Hematopoietic multipotent progenitor cell treated with erythropoietin and hydrocortisone succinate and interleukin-3 and kit ligand, for 15 days (in vitro differentiated cells): ENCODE results near the gene TBX5.

ENCODE experiments used
- DNase-seq: peaks from one replicate; pipeline ENCODE4 v3.0.0-alpha.2; 2015; ENCODE audit warnings: low spot score

TBX5 gene

GRCh38 chr12:114405519-114406271, at the start of gene TBX5:
Gene TBX5 (minus strand): TSS chr12:114406144. CDS start chr12:114403898, 2,246 bp downstream.
- no peak for DNase-seq

GRCh38 chr12:114451657-114452056, 45.7 kb upstream of the TBX5 start:
- DNase-seq = no peak

- no peak for DNase-seq
Observed at GRCh38 chr12:114450515-114451300, 44.8 kb upstream of the TBX5 start.

- DNase-seq = no peak
Observed at GRCh38 chr12:114450019-114450418, 44.1 kb upstream of the TBX5 start.

- DNase-seq = no peak
Observed at GRCh38 chr12:114448618-114448933, 42.6 kb upstream of the TBX5 start.

GRCh38 chr12:114447799-114448617, 42.1 kb upstream of the TBX5 start:
- DNase-seq = no peak

GRCh38 chr12:114447274-114447716, 41.4 kb upstream of the TBX5 start:
- no peak for DNase-seq

- DNase-seq = no peak
Observed at GRCh38 chr12:114445401-114446323, 39.7 kb upstream of the TBX5 start.

GRCh38 chr12:114444422-114445279, 38.7 kb upstream of the TBX5 start:
- DNase-seq = no peak

GRCh38 chr12:114443607-114444421, 37.9 kb upstream of the TBX5 start:
- no peak for DNase-seq

- no peak for DNase-seq
Observed at GRCh38 chr12:114442578-114442977, 36.6 kb upstream of the TBX5 start.

GRCh38 chr12:114441545-114441944, 35.6 kb upstream of the TBX5 start:
- no peak for DNase-seq

- DNase-seq = no peak
Observed at GRCh38 chr12:114441039-114441383, 35.1 kb upstream of the TBX5 start.

- no peak for DNase-seq
Observed at GRCh38 chr12:114440270-114441038, 34.5 kb upstream of the TBX5 start.

- no peak for DNase-seq
Observed at GRCh38 chr12:114439817-114440216, 33.9 kb upstream of the TBX5 start.

GRCh38 chr12:114439261-114439683, 33.3 kb upstream of the TBX5 start:
- no peak for DNase-seq

- DNase-seq = no peak
Observed at GRCh38 chr12:114438635-114439256, 32.8 kb upstream of the TBX5 start.

GRCh38 chr12:114434341-114434740, 28.4 kb upstream of the TBX5 start:
- no peak for DNase-seq
